ENCODE measurements around the gene TFDP2. TPM values are rescaled to one million over a fixed set of nuclear protein-coding genes. Genes with fewer than 3 reads are reported as not detected.

The TFDP2 gene
- total RNA-seq, 2 experiments from 2014 or later, result 33.1 to 34.2 TPM

GRCh38 chr3:142152384-142152783 lies 3.0 kb upstream of the TFDP2 start:
- Mint-ChIP-seq H3K27ac (no peak overlapping the region), H3K27me3 (no peaks in the 10 kb centered on the region), H3K9me3 (no peaks in the 10 kb centered on the region), H3K4me3 (peak overlapping the region; percentile 60), H3K36me3 (ENCODE audit: low read depth) (no peaks in the 10 kb centered on the region), H3K4me1 (ENCODE audit: low read depth) (peaks cover 15% of the 10 kb centered on the region)
- no peak for ATAC-seq (ENCODE audit: poor library complexity)
- CTCF ChIA-PET, result no interaction called here
- no peaks in the 10 kb centered on the region for H3K9me3 ChIP-seq (ENCODE audit: control insufficient read depth in 1 of 2, insufficient read depth in 1 of 2, low read length in 2 of 2)
- no peaks in the 10 kb centered on the region for H3K27me3 ChIP-seq (ENCODE audit: control insufficient read depth in 1 of 2, insufficient read depth in 2 of 2, low read length in 2 of 2)
- no peaks in the 10 kb centered on the region for H3K36me3 ChIP-seq (ENCODE audit: insufficient read depth, low read length)
- H3K4me3 ChIP-seq (ENCODE audit: low read length), result no peak overlapping the region
- H3K27ac ChIP-seq (ENCODE audit: low read depth in 1 of 2, low read length in 2 of 2), result no peak overlapping the region
- POLR2A ChIA-PET, result no interaction called here
- peak in 3 of 14 experiments; percentile 10 to 23 (median 18) for DNase-seq
- intact Hi-C loops (cut with DNase I, micrococcal nuclease), result loop anchor here in 1 of 2 experiments (10.0 kb wide), 1 partner anchor 432 kb away; no protein-coding TSS in a partner anchor
- TF ChIP-seq CTCF (IDR thresholded peaks at IDR 0.05), result peak; percentile 17
- peaks cover 15% of the 10 kb centered on the region for H3K4me1 ChIP-seq (ENCODE audit: insufficient read depth, low read length)

GRCh38 chr3:142151828-142152227 lies 2.5 kb upstream of the TFDP2 start:
- Histone ChIP-seq H3K4me3 (ENCODE audit: low read length) (no peak overlapping the region), H3K36me3 (ENCODE audit: insufficient read depth, low read length) (no peaks in the 10 kb centered on the region), H3K9me3 (ENCODE audit: control insufficient read depth in 1 of 2, insufficient read depth in 1 of 2, low read length in 2 of 2) (no peaks in the 10 kb centered on the region), H3K27me3 (ENCODE audit: control insufficient read depth in 1 of 2, insufficient read depth in 2 of 2, low read length in 2 of 2) (no peaks in the 10 kb centered on the region), H3K4me1 (ENCODE audit: insufficient read depth, low read length) (peaks cover 16% of the 10 kb centered on the region), H3K27ac (ENCODE audit: low read depth in 1 of 2, low read length in 2 of 2) (no peak overlapping the region)
- ATAC-seq (ENCODE audit: poor library complexity) (no peak), DNase-seq (no peak)
- peaks cover 20% of the 10 kb centered on the region for H3K4me1 Mint-ChIP-seq (ENCODE audit: low read depth)
- H3K27ac Mint-ChIP-seq, result no peak overlapping the region
- peak overlapping the region; percentile 60 for H3K4me3 Mint-ChIP-seq
- ChIA-PET POLR2A (no interaction called here), CTCF (no interaction called here)
- no peaks in the 10 kb centered on the region for H3K27me3 Mint-ChIP-seq
- no peaks in the 10 kb centered on the region for H3K9me3 Mint-ChIP-seq
- TF ChIP-seq CTCF (IDR thresholded peaks at IDR 0.05), result no peak
- H3K36me3 Mint-ChIP-seq (ENCODE audit: low read depth), result no peaks in the 10 kb centered on the region
- intact Hi-C loops (cut with DNase I, micrococcal nuclease), result loop anchor here in 1 of 2 experiments (10.0 kb wide), 1 partner anchor 433 kb away; no protein-coding TSS in a partner anchor

- ATAC-seq (ENCODE audit: poor library complexity) (no peak), DNase-seq (no peak)
- Histone ChIP-seq H3K4me3 (ENCODE audit: low read length) (no peak overlapping the region), H3K27me3 (ENCODE audit: control insufficient read depth in 1 of 2, insufficient read depth in 2 of 2, low read length in 2 of 2) (no peaks in the 10 kb centered on the region), H3K9me3 (ENCODE audit: control insufficient read depth in 1 of 2, insufficient read depth in 1 of 2, low read length in 2 of 2) (no peaks in the 10 kb centered on the region), H3K27ac (ENCODE audit: low read depth in 1 of 2, low read length in 2 of 2) (no peak overlapping the region), H3K4me1 (ENCODE audit: insufficient read depth, low read length) (peaks cover 16% of the 10 kb centered on the region), H3K36me3 (ENCODE audit: insufficient read depth, low read length) (no peaks in the 10 kb centered on the region)
- CTCF ChIA-PET, result no interaction called here
- no peak for TF ChIP-seq CTCF (IDR thresholded peaks at IDR 0.05)
- peaks cover 26% of the 10 kb centered on the region for H3K4me1 Mint-ChIP-seq (ENCODE audit: low read depth)
- H3K27me3 Mint-ChIP-seq, result no peaks in the 10 kb centered on the region
- peak overlapping the region; percentile 46 for H3K4me3 Mint-ChIP-seq
- H3K9me3 Mint-ChIP-seq, result no peaks in the 10 kb centered on the region
- intact Hi-C loops (cut with DNase I, micrococcal nuclease), result loop anchor here in 1 of 2 experiments (10.0 kb wide), 1 partner anchor 434 kb away; no protein-coding TSS in a partner anchor
- no peaks in the 10 kb centered on the region for H3K36me3 Mint-ChIP-seq (ENCODE audit: low read depth)
- POLR2A ChIA-PET, result no interaction called here
- H3K27ac Mint-ChIP-seq, result no peak overlapping the region
Observed at GRCh38 chr3:142151240-142151639, 1.9 kb upstream of the TFDP2 start.

Data from CD4-positive, alpha-beta T cell (primary cell).